B cell (primary cell): ENCODE measurements around the gene CHIC2.

Source experiments
- CTCF ChIP-seq: fragments of 200-600 bp; IDR thresholded peaks from one replicate; pipeline ENCODE4 v1.8.0; 2022; ENCODE audit warnings: antibody characterized with exemption, mild to moderate bottlenecking
- EZH2 ChIP-seq: IDR thresholded peaks from 2 replicates; pipeline ENCODE4 v1.6.1; 2012; ENCODE audit warnings: borderline replicate concordance, low read depth, mild to moderate bottlenecking, moderate library complexity, low read length; ENCODE audit not compliant: insufficient read depth, poor library complexity, severe bottlenecking

- TF ChIP-seq CTCF (no peak), EZH2 (no peak)
Observed at GRCh38 chr4:54066718-54067129, 2.3 kb upstream of the CHIC2 start.
